Mesendoderm (in vitro differentiated cells): ENCODE results near the gene ACSF2.
"Not testable (repeated sequence)": the region's sequence is repeated elsewhere in the genome, so short reads cannot be mapped to it uniquely, and the experiment has no call there.

Experiments used
- DNase-seq: peaks from one replicate; pipeline ENCODE4 v3.0.0; 2013
- H2AK5ac ChIP-seq: 2 replicates; pipeline ENCODE4 v1.6.1; 2013; ENCODE audit warnings: low read length, inconsistent platforms
- H2BK120ac ChIP-seq: 2 replicates; pipeline ENCODE4 v1.6.1; 2013; ENCODE audit warnings: low read depth, mild to moderate bottlenecking, low read length, moderate library complexity, mixed read lengths
- H2BK15ac ChIP-seq: replicated peaks from 2 replicates; pipeline ENCODE4 v1.6.1; 2013; ENCODE audit warnings: low read depth, mild to moderate bottlenecking, moderate library complexity
- H2BK5ac ChIP-seq: 2 replicates; pipeline ENCODE4 v1.6.1; 2013; ENCODE audit warnings: low read length, inconsistent platforms
- H3K18ac ChIP-seq: 2 replicates; pipeline ENCODE4 v1.6.1; 2013; ENCODE audit warnings: mild to moderate bottlenecking, low read length, mixed read lengths
- H3K23ac ChIP-seq: one replicate; pipeline ENCODE4 v1.6.1; 2013; ENCODE audit warnings: low read length
- H3K27ac ChIP-seq: 2 replicates; pipeline ENCODE4 v1.5.1; 2013; ENCODE audit warnings: low read depth, mild to moderate bottlenecking, inconsistent platforms, low read length, moderate library complexity
- H3K27me3 ChIP-seq: 2 replicates; pipeline ENCODE4 v1.6.1; 2013; ENCODE audit warnings: low read length, control low read depth, mild to moderate bottlenecking, inconsistent platforms; ENCODE audit not compliant: insufficient read depth, poor library complexity
- H3K36me3 ChIP-seq: 2 replicates; pipeline ENCODE4 v1.6.1; 2013; ENCODE audit warnings: low read length, inconsistent platforms; ENCODE audit not compliant: control insufficient read depth, insufficient read depth
- H3K4ac ChIP-seq: one replicate; pipeline ENCODE4 v1.6.1; 2013; ENCODE audit warnings: low read depth, mild to moderate bottlenecking, low read length, moderate library complexity
- H3K4me1 ChIP-seq: 2 replicates; pipeline ENCODE4 v1.6.1; 2013; ENCODE audit warnings: low read depth, low read length, inconsistent platforms; ENCODE audit not compliant: control insufficient read depth
- H3K4me2 ChIP-seq: 2 replicates; pipeline ENCODE4 v1.6.1; 2013; ENCODE audit warnings: low read length
- H3K4me3 ChIP-seq: 2 replicates; pipeline ENCODE4 v1.5.1; 2013; ENCODE audit warnings: mild to moderate bottlenecking, low read length
- H3K56ac ChIP-seq: one replicate; pipeline ENCODE4 v1.6.1; 2013; ENCODE audit warnings: low read length
- H3K79me1 ChIP-seq: 2 replicates; pipeline ENCODE4 v1.6.1; 2013; ENCODE audit warnings: low read length, inconsistent platforms
- H3K79me2 ChIP-seq: 2 replicates; pipeline ENCODE4 v1.6.1; 2013; ENCODE audit warnings: mild to moderate bottlenecking, low read length; ENCODE audit not compliant: control insufficient read depth, insufficient read depth
- H3K9ac ChIP-seq: 2 replicates; pipeline ENCODE4 v1.6.1; 2013; ENCODE audit warnings: low read length, inconsistent platforms
- H4K5ac ChIP-seq: one replicate; pipeline ENCODE4 v1.6.1; 2013; ENCODE audit warnings: low read length
- H4K8ac ChIP-seq: one replicate; pipeline ENCODE4 v1.6.1; 2013; ENCODE audit warnings: low read depth, mild to moderate bottlenecking, control low read depth, low read length, moderate library complexity
- WGBS: extraction: QIAGEN DNeasy Blood & Tissue Kit; methylation state at CpG from one replicate; pipeline ENCODE4 v1.1.7; 2013; ENCODE audit warnings: low lambda C conversion rate, missing lambda C conversion rate; ENCODE audit not compliant: insufficient coverage; ENCODE audit errors: extremely low coverage; 5-methylcytosine and 5-hydroxymethylcytosine counted together

ACSF2 gene

DNA sequence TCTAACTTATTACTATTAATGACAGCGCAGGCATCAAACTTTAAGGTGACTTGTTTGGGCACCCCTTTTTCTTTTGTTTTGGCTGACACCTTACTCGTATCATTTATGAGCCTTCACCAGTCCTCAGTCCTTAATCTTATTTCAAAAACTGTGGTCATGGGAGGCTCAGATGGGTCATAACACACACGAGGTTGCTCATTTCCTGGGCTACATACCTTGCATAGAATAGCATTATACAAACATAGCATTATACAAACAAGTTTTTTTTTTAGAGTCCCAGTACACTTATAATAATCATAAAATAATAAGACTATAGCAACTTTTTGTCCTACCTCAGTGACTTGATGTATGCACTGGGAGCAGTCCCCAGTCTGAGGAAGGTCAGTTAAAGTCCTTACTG lies 11.2 kb upstream of the ACSF2 start:
- H2BK5ac ChIP-seq, result no peak overlapping the region
- H2BK120ac ChIP-seq, result no peak overlapping the region
- H3K36me3 ChIP-seq, result no peaks in the 10 kb centered on the region
- H3K27me3 ChIP-seq, result no peaks in the 10 kb centered on the region
- H3K79me1 ChIP-seq, result no peaks in the 10 kb centered on the region
- DNase-seq, result no peak
- WGBS, result no CpG with 5 or more reads among the region's 3 CpGs
- H3K27ac ChIP-seq, result no peak overlapping the region
- no peak overlapping the region for H3K4me3 ChIP-seq
- no peak overlapping the region for H3K9ac ChIP-seq
- no peak overlapping the region for H3K56ac ChIP-seq
- H3K4me2 ChIP-seq, result no peak overlapping the region
- H2BK15ac ChIP-seq, result no peak overlapping the region
- H2AK5ac ChIP-seq, result no peak overlapping the region
- H4K5ac ChIP-seq, result no peak overlapping the region
- no peak overlapping the region for H3K18ac ChIP-seq
- H3K4me1 ChIP-seq, result no peaks in the 10 kb centered on the region
- H3K4ac ChIP-seq, result no peak overlapping the region
- no peak overlapping the region for H4K8ac ChIP-seq
- no peaks in the 10 kb centered on the region for H3K79me2 ChIP-seq
- H3K23ac ChIP-seq, result no peak overlapping the region

DNA sequence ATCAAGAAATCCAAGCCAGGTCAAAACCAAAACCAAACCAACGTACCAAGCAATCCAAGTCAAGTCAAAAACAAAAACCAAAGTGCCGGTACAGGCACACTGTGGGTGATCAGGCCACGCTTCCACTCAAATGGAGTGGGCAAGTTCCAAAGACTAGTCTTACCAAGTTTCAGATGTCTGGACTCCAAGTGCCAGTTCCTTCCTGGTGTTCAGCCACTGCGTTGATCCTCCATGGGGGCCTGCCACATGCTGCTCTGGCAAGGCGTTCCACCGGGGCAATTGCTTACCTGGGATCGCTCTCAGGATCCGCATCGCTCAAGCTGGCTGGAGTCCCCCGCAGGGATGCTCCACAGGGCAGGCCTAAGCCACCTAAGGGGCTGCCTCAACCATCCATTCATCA lies 6.4 kb upstream of the ACSF2 start:
- H3K79me1 ChIP-seq, H3K4me2 ChIP-seq, H3K9ac ChIP-seq, H2AK5ac ChIP-seq, H3K4ac ChIP-seq, H3K4me1 ChIP-seq, DNase-seq, H3K36me3 ChIP-seq, H3K4me3 ChIP-seq, H3K27me3 ChIP-seq, H4K5ac ChIP-seq, H3K79me2 ChIP-seq, H3K27ac ChIP-seq, H2BK5ac ChIP-seq, H3K23ac ChIP-seq, H2BK15ac ChIP-seq, H3K18ac ChIP-seq, H3K56ac ChIP-seq, H4K8ac ChIP-seq, H2BK120ac ChIP-seq: not testable (repeated sequence)
- no CpG with 5 or more reads among the region's 10 CpGs for WGBS

- H3K18ac ChIP-seq, result no peak overlapping the region
- no peaks in the 10 kb centered on the region for H3K27me3 ChIP-seq
- no peak overlapping the region for H2BK15ac ChIP-seq
- H3K79me2 ChIP-seq, result no peaks in the 10 kb centered on the region
- H3K56ac ChIP-seq, result no peak overlapping the region
- no peak overlapping the region for H3K23ac ChIP-seq
- H3K36me3 ChIP-seq, result no peaks in the 10 kb centered on the region
- WGBS, result no CpG with 5 or more reads among the region's 6 CpGs
- no peak for DNase-seq
- no peak overlapping the region for H3K27ac ChIP-seq
- H4K5ac ChIP-seq, result no peak overlapping the region
- no peak overlapping the region for H2BK5ac ChIP-seq
- H3K79me1 ChIP-seq, result no peaks in the 10 kb centered on the region
- peaks cover 5% of the 10 kb centered on the region for H3K4me1 ChIP-seq
- H3K4me2 ChIP-seq, result no peak overlapping the region
- H2AK5ac ChIP-seq, result no peak overlapping the region
- no peak overlapping the region for H4K8ac ChIP-seq
- no peak overlapping the region for H2BK120ac ChIP-seq
- H3K4ac ChIP-seq, result no peak overlapping the region
- no peak overlapping the region for H3K9ac ChIP-seq
- no peak overlapping the region for H3K4me3 ChIP-seq
Measured at GRCh38 chr17:50420419-50421112, 5.5 kb upstream of the ACSF2 start.

- Histone ChIP-seq H3K27me3 (no peaks in the 10 kb centered on the region), H2AK5ac (no peak overlapping the region), H3K18ac (no peak overlapping the region), H3K9ac (no peak overlapping the region), H2BK5ac (no peak overlapping the region), H3K56ac (no peak overlapping the region), H3K79me1 (no peaks in the 10 kb centered on the region), H2BK120ac (no peak overlapping the region), H3K4me1 (peaks cover 6% of the 10 kb centered on the region), H3K23ac (no peak overlapping the region), H2BK15ac (no peak overlapping the region), H3K79me2 (no peaks in the 10 kb centered on the region), H3K27ac (no peak overlapping the region), H3K4ac (no peak overlapping the region), H4K8ac (no peak overlapping the region), H3K4me3 (no peak overlapping the region), H3K36me3 (no peaks in the 10 kb centered on the region), H4K5ac (no peak overlapping the region), H3K4me2 (no peak overlapping the region)
- WGBS, result no CpG with 5 or more reads among the region's 3 CpGs
- DNase-seq, result no peak
Measured at GRCh38 chr17:50421308-50422051, 4.5 kb upstream of the ACSF2 start.

GRCh38 chr17:50422738-50423137 lies 3.3 kb upstream of the ACSF2 start:
- no peak for DNase-seq
- H2BK15ac ChIP-seq, result no peak overlapping the region
- no peak overlapping the region for H3K4me2 ChIP-seq
- no peak overlapping the region for H4K8ac ChIP-seq
- H2BK5ac ChIP-seq, result no peak overlapping the region
- H3K27ac ChIP-seq, result no peak overlapping the region
- peaks cover 12% of the 10 kb centered on the region for H3K4me1 ChIP-seq
- no peak overlapping the region for H3K9ac ChIP-seq
- H4K5ac ChIP-seq, result no peak overlapping the region
- H3K27me3 ChIP-seq, result no peaks in the 10 kb centered on the region
- H3K36me3 ChIP-seq, result no peaks in the 10 kb centered on the region
- H2BK120ac ChIP-seq, result no peak overlapping the region
- no peak overlapping the region for H2AK5ac ChIP-seq
- H3K56ac ChIP-seq, result no peak overlapping the region
- H3K79me2 ChIP-seq, result no peaks in the 10 kb centered on the region
- H3K79me1 ChIP-seq, result no peaks in the 10 kb centered on the region
- H3K23ac ChIP-seq, result no peak overlapping the region
- WGBS, result no CpG with 5 or more reads among the region's 2 CpGs
- H3K4me3 ChIP-seq, result no peak overlapping the region
- no peak overlapping the region for H3K18ac ChIP-seq
- H3K4ac ChIP-seq, result no peak overlapping the region
